HEK293 (cell line): Measurements from ENCODE around the gene RGS14.

ENCODE experiments used
- YY1 ChIP-seq: fragments of 450-650 bp; formaldehyde crosslinking; IDR thresholded peaks from 2 replicates; pipeline ENCODE4 v1.5.1; 2018; ENCODE audit warnings: missing biosample characterization, missing genetic modification characterization
- TF ChIP-seq, protein P1 (sequence below): fragments of 450-650 bp; formaldehyde crosslinking; IDR thresholded peaks from 2 replicates; pipeline ENCODE4 v1.5.1; 2016; ENCODE audit warnings: missing biosample characterization, missing genetic modification characterization

GRCh38 chr5:177419046-177419445 is 61.3 kb downstream of the RGS14 start:
- TF ChIP-seq, protein P1, sequence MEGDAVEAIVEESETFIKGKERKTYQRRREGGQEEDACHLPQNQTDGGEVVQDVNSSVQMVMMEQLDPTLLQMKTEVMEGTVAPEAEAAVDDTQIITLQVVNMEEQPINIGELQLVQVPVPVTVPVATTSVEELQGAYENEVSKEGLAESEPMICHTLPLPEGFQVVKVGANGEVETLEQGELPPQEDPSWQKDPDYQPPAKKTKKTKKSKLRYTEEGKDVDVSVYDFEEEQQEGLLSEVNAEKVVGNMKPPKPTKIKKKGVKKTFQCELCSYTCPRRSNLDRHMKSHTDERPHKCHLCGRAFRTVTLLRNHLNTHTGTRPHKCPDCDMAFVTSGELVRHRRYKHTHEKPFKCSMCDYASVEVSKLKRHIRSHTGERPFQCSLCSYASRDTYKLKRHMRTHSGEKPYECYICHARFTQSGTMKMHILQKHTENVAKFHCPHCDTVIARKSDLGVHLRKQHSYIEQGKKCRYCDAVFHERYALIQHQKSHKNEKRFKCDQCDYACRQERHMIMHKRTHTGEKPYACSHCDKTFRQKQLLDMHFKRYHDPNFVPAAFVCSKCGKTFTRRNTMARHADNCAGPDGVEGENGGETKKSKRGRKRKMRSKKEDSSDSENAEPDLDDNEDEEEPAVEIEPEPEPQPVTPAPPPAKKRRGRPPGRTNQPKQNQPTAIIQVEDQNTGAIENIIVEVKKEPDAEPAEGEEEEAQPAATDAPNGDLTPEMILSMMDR: no peak
- no peak for TF ChIP-seq YY1
